Keratinocyte (primary cell): Measurements from ENCODE around the gene PLXNB3. TPM values are rescaled to one million over a fixed set of nuclear protein-coding genes. Genes with fewer than 3 reads are reported as not detected.

Experiments used
- DNase-seq: peaks from one replicate; pipeline ENCODE4 v3.0.0-alpha.2; 2011; ENCODE audit warnings: low read depth, missing footprints, low spot score
- FAIRE-seq: peaks from 2 replicates; lab custom pipeline; 2011; peaks lifted over from hg19 to GRCh38; lab: Jason Lieb, UNC
- H2AFZ ChIP-seq: 2 replicates; pipeline ENCODE4 v1.6.0; 2012; ENCODE audit warnings: low read length, control low read depth, inconsistent platforms; ENCODE audit not compliant: control insufficient read depth
- H3K27ac ChIP-seq: 2 replicates; pipeline ENCODE4 v1.5.1; 2011; ENCODE audit warnings: low read length; ENCODE audit not compliant: control insufficient read depth, insufficient read depth
- H3K27me3 ChIP-seq: 3 replicates; pipeline ENCODE4 v1.6.0; 2011; ENCODE audit warnings: low read length; ENCODE audit not compliant: control insufficient read depth, insufficient read depth; ENCODE audit errors: extremely low read depth
- H3K36me3 ChIP-seq, 2 experiments: 2 replicates in 1 of 2; 3 replicates in 1 of 2; pipeline ENCODE4 v1.5.1; 2011; ENCODE audit warnings: low read length in 2 of 2, mild to moderate bottlenecking in 1 of 2; ENCODE audit not compliant: control insufficient read depth in 2 of 2, insufficient read depth in 2 of 2; ENCODE audit errors: extremely low read depth in 1 of 2
- H3K4me1 ChIP-seq: 3 replicates; pipeline ENCODE4 v1.5.1; 2011; ENCODE audit warnings: low read length; ENCODE audit not compliant: control insufficient read depth, insufficient read depth; ENCODE audit errors: extremely low read depth
- H3K4me2 ChIP-seq: 3 replicates; pipeline ENCODE4 v1.6.0; 2011; ENCODE audit warnings: low read depth, low read length; ENCODE audit not compliant: control insufficient read depth, insufficient read depth; ENCODE audit errors: extremely low read depth
- H3K4me3 ChIP-seq, 3 experiments: fragments of 200-600 bp in 1 of 3; sonication (generic) in 1 of 3; 2 replicates in 2 of 3; 3 replicates in 1 of 3; pipeline ENCODE4 v1.5.1; 2011 to 2016; ENCODE audit warnings: low read length in 3 of 3, mild to moderate bottlenecking in 3 of 3, control low read depth in 2 of 3, inconsistent platforms in 1 of 3, low read depth in 1 of 3, mixed read lengths in 1 of 3, mixed run types in 1 of 3, moderate library complexity in 1 of 3; ENCODE audit not compliant: control insufficient read depth in 2 of 3, insufficient read depth in 2 of 3; ENCODE audit errors: extremely low read depth in 1 of 3
- H3K79me2 ChIP-seq: 2 replicates; pipeline ENCODE4 v1.6.0; 2012; ENCODE audit warnings: low read length; ENCODE audit not compliant: control insufficient read depth, insufficient read depth
- H3K9ac ChIP-seq: 3 replicates; pipeline ENCODE4 v1.6.0; 2011; ENCODE audit warnings: low read length; ENCODE audit not compliant: control insufficient read depth, insufficient read depth; ENCODE audit errors: extremely low read depth
- H3K9me1 ChIP-seq: 3 replicates; pipeline ENCODE4 v1.6.0; 2011; ENCODE audit warnings: low read length; ENCODE audit not compliant: control insufficient read depth, insufficient read depth; ENCODE audit errors: extremely low read depth
- H3K9me3 ChIP-seq: 2 replicates; pipeline ENCODE4 v1.5.1; 2012; ENCODE audit warnings: low read depth, low read length; ENCODE audit not compliant: control insufficient read depth
- H4K20me1 ChIP-seq: 3 replicates; pipeline ENCODE4 v1.6.0; 2011; ENCODE audit warnings: low read length; ENCODE audit not compliant: control insufficient read depth, insufficient read depth; ENCODE audit errors: extremely low read depth
- EZH2 ChIP-seq: IDR thresholded peaks from one replicate; pipeline ENCODE4 v1.6.1; 2012; ENCODE audit warnings: inconsistent platforms, mild to moderate bottlenecking, low read length, moderate library complexity
- dilution Hi-C: fragments of 300-500 bp; cut with MboI; formaldehyde crosslinking; loops from one replicate; pipeline ENCODE4 v1.7.0; 2020; ENCODE audit warnings: low sequenced_read_pairs; ENCODE audit not compliant: extremely low pct_ligation_motif_present
- polyA plus RNA-seq, 5 experiments: library from polyadenylated mRNA; depleted of rRNA in 3 of 5; stranded (reverse) in 3 of 5; stranded (forward) in 1 of 5; unstranded in 1 of 5; fragments of >200 nt; gene quantifications; 1 replicate in 1 of 5; 2 replicates in 3 of 5; 3 replicates in 1 of 5; pipeline versions ENCODE4 v1.2.1 to v1.2.3, GENCODE V29; 2011 to 2012; ENCODE audit warnings: missing spikeins in 2 of 5, low read depth in 1 of 5, low replicate concordance in 1 of 5
- TF ChIP-seq, protein P1 (sequence below), 3 experiments: IDR thresholded peaks in 1 of 3; conservative IDR thresholded peaks in 1 of 3; optimal IDR thresholded peaks in 1 of 3; 2 replicates in 2 of 3; 3 replicates in 1 of 3; pipeline versions ENCODE3 to v1.5.1; 2011; ENCODE audit warnings: low read length in 3 of 3, mild to moderate bottlenecking in 3 of 3, moderate library complexity in 2 of 3, control low read depth in 1 of 3, inconsistent platforms in 1 of 3; ENCODE audit not compliant: insufficient read depth in 2 of 3; ENCODE audit errors: extremely low read depth in 1 of 3

PLXNB3 gene
- polyA plus RNA-seq, 1 donor (not counting 4 experiments of a cell fraction or from before 2014, with no cell fraction given) = 7.2 TPM

DNA sequence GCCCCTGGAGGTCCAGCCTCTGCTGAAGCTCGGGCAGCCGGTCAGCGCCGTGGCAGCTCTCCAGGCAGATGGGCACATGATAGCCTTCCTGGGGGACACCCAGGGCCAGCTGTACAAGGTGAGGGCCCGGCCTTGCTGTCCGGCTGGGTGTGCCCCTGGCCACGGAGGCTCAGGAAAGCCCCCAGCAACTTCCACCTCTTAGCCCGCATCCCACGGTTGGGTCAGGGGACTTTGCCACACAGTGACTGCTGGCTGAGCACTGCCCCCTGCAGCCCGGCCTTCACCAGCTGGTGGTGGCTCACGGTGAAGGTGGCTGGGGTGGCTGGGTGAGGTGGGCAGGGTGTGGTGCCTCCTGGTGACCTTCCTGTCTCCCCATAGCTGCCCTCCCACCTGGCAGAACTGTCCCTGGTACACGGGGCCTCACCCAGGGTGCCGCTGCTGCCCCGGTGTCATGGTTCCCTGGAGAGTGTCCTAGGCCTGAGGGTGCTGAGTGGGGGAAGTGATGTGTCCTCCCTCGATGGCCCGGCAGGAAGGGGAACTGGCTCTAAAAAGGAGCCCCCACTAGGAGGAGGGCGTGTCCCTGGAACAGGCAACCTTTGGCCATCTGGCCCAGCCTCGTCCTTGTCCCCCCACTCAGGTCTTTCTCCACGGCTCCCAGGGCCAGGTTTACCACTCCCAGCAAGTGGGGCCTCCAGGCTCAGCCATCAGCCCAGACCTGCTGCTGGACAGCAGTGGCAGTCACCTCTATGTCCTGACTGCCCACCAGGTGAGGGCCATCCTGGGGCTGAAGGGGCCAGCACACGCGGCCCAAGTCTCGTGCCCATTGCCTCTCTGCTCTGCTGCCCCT lies 4.5 kb downstream of the PLXNB3 start:
- H3K4me3 ChIP-seq = no peak overlapping the region
- H4K20me1 ChIP-seq = no peaks in the 10 kb centered on the region
- H3K4me1 ChIP-seq = peaks cover 13% of the 10 kb centered on the region
- H3K9ac ChIP-seq = no peak overlapping the region
- no peak overlapping the region for H2AFZ ChIP-seq
- dilution Hi-C loops = no loop called here
- peaks cover 0 to 2% of the 10 kb centered on the region in 2 experiments for H3K36me3 ChIP-seq
- no peak overlapping the region for H3K4me2 ChIP-seq
- no peaks in the 10 kb centered on the region for H3K27me3 ChIP-seq
- no peak for DNase-seq
- FAIRE-seq = no peak
- TF ChIP-seq, protein P1, sequence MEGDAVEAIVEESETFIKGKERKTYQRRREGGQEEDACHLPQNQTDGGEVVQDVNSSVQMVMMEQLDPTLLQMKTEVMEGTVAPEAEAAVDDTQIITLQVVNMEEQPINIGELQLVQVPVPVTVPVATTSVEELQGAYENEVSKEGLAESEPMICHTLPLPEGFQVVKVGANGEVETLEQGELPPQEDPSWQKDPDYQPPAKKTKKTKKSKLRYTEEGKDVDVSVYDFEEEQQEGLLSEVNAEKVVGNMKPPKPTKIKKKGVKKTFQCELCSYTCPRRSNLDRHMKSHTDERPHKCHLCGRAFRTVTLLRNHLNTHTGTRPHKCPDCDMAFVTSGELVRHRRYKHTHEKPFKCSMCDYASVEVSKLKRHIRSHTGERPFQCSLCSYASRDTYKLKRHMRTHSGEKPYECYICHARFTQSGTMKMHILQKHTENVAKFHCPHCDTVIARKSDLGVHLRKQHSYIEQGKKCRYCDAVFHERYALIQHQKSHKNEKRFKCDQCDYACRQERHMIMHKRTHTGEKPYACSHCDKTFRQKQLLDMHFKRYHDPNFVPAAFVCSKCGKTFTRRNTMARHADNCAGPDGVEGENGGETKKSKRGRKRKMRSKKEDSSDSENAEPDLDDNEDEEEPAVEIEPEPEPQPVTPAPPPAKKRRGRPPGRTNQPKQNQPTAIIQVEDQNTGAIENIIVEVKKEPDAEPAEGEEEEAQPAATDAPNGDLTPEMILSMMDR (optimal IDR thresholded peaks at IDR 0.05 in 1 of 3, IDR thresholded peaks at IDR 0.05 in 1 of 3, conservative IDR thresholded peaks at IDR 0.05 in 1 of 3; ENCODE audit: extremely low read depth in 1 of 3, insufficient read depth in 2 of 3, low read length in 3 of 3) = no peak
- no peak for TF ChIP-seq EZH2
- H3K9me3 ChIP-seq = peaks cover 4% of the 10 kb centered on the region
- H3K79me2 ChIP-seq = peaks cover 2% of the 10 kb centered on the region
- H3K27ac ChIP-seq = no peak overlapping the region
- no peaks in the 10 kb centered on the region for H3K9me1 ChIP-seq

GRCh38 chrX:153769158-153769864 lies 5.3 kb downstream of the PLXNB3 start:
- H3K9me3 ChIP-seq = peaks cover 4% of the 10 kb centered on the region
- H3K27ac ChIP-seq = no peak overlapping the region
- dilution Hi-C loops = no loop called here
- H3K9ac ChIP-seq = no peak overlapping the region
- H3K4me1 ChIP-seq = peaks cover 11% of the 10 kb centered on the region
- H3K79me2 ChIP-seq = peaks cover 2% of the 10 kb centered on the region
- H3K36me3 ChIP-seq = peaks cover 0 to 2% of the 10 kb centered on the region in 2 experiments
- no peaks in the 10 kb centered on the region for H4K20me1 ChIP-seq
- TF ChIP-seq EZH2 = no peak
- TF ChIP-seq, protein P1 (optimal IDR thresholded peaks at IDR 0.05 in 1 of 3, IDR thresholded peaks at IDR 0.05 in 1 of 3, conservative IDR thresholded peaks at IDR 0.05 in 1 of 3; ENCODE audit: extremely low read depth in 1 of 3, insufficient read depth in 2 of 3, low read length in 3 of 3) = no peak
- no peak overlapping the region for H3K4me2 ChIP-seq
- DNase-seq = no peak
- H3K4me3 ChIP-seq = no peak overlapping the region
- H3K27me3 ChIP-seq = no peaks in the 10 kb centered on the region
- no peak overlapping the region for H2AFZ ChIP-seq
- no peaks in the 10 kb centered on the region for H3K9me1 ChIP-seq
- no peak for FAIRE-seq
